HG03575 (cell line): Measurements from ENCODE around the gene DNAH9.

Source experiments
- ATAC-seq: cut with Tn5 transposase; IDR thresholded peaks from one replicate; pipeline ENCODE4 v1.9.1; 2021; ENCODE audit not compliant: unreplicated experiment, insufficient number of reproducible peaks, low FRiP score; ENCODE audit errors: extremely low read depth

DNAH9 gene

DNA sequence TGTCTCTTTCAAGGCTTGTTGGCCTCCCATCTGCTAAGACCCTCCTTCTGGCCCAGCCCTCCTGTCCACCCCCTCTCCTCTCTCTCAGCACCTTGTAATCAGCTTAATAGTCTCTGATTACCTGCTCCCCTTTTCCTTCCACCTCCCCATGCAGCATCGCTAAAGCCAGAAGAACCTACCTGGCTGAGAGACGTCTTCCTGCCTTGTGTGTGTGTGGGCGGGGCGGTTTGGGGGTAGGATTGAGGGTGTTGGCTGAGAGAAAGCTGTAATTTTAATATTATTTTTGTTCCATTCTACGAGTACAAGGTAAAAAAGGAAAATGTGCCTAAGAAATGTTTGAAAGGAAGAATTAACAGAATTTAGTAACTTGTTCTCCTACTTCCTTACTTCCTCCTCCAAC lies 3.4 kb downstream of the DNAH9 start:
- no peak for ATAC-seq

GRCh38 chr17:11608396-11608795 lies 10.1 kb downstream of the DNAH9 start:
- ATAC-seq: no peak

GRCh38 chr17:11610999-11611566 lies 12.8 kb downstream of the DNAH9 start:
- ATAC-seq: no peak

- no peak for ATAC-seq
Observed at GRCh38 chr17:11612956-11613355, 14.7 kb downstream of the DNAH9 start.

- ATAC-seq: no peak
Observed at GRCh38 chr17:11618861-11619566, 20.7 kb downstream of the DNAH9 start.

DNA sequence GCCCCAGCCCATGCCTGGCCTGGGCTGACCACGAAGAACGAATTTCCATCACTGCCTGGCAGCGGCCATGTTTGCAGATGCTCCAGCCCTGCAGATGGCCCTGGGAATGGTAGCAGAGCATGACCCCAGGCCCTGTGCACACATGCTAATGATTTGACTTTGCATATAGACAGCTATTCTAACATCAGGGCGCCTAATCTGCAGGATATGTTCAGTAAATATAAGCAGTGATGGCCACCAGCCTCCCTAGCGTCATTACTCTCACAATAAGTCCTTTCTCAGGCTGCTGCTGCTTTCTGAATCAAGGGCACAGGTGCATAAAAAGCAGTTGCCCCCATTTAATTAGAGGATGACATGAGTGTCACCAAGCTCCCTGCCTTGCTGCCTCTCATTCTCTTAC lies 24.2 kb downstream of the DNAH9 start:
- ATAC-seq: no peak

- no peak for ATAC-seq
Observed at GRCh38 chr17:11624976-11625375, 26.7 kb downstream of the DNAH9 start.

- ATAC-seq: no peak
Observed at GRCh38 chr17:11625878-11626277, 27.6 kb downstream of the DNAH9 start.

- no peak for ATAC-seq
Observed at GRCh38 chr17:11627301-11627940, 29.2 kb downstream of the DNAH9 start.

GRCh38 chr17:11628374-11628773 lies 30.1 kb downstream of the DNAH9 start:
- ATAC-seq: no peak

GRCh38 chr17:11628831-11629230 lies 30.6 kb downstream of the DNAH9 start:
- no peak for ATAC-seq

GRCh38 chr17:11636771-11637170 lies 38.5 kb downstream of the DNAH9 start:
- ATAC-seq: no peak

DNA sequence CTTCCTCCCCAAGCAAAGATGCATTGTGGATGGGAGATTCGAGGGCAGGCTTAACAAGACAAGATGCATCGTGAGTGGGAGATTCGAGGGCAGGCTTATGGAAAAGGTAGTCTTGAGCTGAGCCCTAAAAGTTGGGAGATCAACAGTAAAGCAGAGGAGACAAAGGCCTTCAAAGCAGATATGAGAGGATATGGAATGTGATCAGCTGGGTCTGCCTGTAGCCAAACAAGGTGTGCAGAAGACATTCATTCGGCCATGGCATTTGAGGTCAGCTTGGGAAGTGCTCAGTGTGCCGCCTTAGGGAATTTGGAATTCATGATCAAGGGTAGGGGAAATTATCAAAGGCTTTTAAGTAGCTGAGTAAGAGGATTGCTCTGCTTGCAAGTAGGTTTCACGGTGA lies 39.5 kb downstream of the DNAH9 start:
- no peak for ATAC-seq

GRCh38 chr17:11638700-11639265 lies 40.5 kb downstream of the DNAH9 start:
- no peak for ATAC-seq

- no peak for ATAC-seq
Observed at GRCh38 chr17:11639736-11640462, 41.6 kb downstream of the DNAH9 start.

DNA sequence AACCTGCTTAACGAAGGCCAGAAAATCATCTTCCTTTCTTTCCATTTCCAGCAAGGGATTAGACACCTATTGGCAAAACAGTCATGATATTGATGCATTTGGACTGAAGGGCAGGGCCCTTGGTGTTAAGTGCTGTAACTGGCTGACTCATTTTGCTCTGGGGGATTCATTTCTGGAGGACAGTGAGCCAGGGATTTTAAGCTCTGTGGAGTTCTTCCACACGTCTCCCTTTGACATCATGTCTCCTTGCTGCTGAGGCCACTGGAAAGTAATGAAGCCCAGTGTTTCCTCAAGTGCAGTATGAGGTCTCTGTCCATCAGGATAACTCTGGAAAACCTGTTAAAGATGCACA lies 42.2 kb downstream of the DNAH9 start:
- no peak for ATAC-seq

GRCh38 chr17:11641521-11642275 lies 43.4 kb downstream of the DNAH9 start:
- no peak for ATAC-seq

DNA sequence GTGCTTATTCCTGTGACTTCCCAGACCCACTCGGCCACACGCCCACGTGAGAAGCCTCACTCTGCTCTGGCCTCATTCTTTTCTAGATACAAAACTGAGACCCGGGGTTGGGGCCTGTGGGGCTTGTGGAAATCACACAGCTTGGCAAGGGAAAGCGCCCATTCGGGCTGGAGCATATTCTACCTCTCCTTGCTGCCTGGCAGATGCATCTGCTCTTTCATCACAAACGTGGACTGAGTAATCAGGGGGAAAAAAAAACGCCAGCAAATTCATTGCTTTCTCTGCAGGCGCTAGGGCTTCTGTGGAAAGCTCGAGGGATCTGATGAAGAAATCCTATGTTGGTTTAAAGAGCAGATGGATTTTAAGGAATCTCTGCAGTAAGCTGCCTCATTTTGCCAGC lies 44.4 kb downstream of the DNAH9 start:
- ATAC-seq: no peak

- no peak for ATAC-seq
Observed at GRCh38 chr17:11643851-11644250, 45.6 kb downstream of the DNAH9 start.
